ENCODE data around the gene HES3. TPM values are rescaled to one million over a fixed set of nuclear protein-coding genes. Genes with fewer than 3 reads are reported as not detected.

The HES3 gene
- total RNA-seq, result not detected

DNA sequence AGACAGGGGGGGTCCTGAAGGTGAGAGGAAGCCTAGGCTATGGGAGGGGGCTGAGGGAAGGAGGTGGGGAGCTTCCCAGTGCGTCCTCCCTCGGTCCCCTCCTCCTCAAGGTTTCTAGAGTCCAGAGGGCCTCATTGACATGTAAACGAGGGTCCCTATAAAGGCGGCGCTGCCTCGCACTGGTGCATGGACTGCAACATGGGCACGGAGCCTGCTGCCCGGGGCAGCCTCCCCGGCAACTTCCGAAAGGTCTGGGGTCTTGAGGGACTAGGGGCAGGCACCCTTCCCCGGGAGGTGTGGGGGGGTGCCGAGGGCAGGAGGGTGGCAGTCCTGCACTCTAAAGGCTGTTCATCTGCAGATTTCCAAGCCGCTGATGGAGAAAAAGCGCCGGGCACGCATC is at the start of gene HES3:
Gene HES3, plus strand, starts transcription at position 187 of the 400 bp plus-strand sequence. Its CDS starts 187 bp downstream, at position 374.
- DNase-seq (no peak), ATAC-seq (no peak)
- peaks cover 31% of the 10 kb centered on the region for H3K4me1 ChIP-seq
- H3K4me3 ChIP-seq, result no peak within 1 kb of the TSS
- H3K27me3 ChIP-seq, result peaks cover 4 to 49% of the 10 kb centered on the region in 2 donors
- intact Hi-C loops (cut with DNase I), result loop anchor here (10.0 kb wide), 1 partner anchor 189 kb away; no protein-coding TSS in a partner anchor
- no peaks in the 10 kb centered on the region for H3K9me3 ChIP-seq
- H3K27ac ChIP-seq, result no peak within 1 kb of the TSS
- TF ChIP-seq POLR2A (IDR thresholded peaks at IDR 0.05), result no peak
- TF ChIP-seq, protein P1, sequence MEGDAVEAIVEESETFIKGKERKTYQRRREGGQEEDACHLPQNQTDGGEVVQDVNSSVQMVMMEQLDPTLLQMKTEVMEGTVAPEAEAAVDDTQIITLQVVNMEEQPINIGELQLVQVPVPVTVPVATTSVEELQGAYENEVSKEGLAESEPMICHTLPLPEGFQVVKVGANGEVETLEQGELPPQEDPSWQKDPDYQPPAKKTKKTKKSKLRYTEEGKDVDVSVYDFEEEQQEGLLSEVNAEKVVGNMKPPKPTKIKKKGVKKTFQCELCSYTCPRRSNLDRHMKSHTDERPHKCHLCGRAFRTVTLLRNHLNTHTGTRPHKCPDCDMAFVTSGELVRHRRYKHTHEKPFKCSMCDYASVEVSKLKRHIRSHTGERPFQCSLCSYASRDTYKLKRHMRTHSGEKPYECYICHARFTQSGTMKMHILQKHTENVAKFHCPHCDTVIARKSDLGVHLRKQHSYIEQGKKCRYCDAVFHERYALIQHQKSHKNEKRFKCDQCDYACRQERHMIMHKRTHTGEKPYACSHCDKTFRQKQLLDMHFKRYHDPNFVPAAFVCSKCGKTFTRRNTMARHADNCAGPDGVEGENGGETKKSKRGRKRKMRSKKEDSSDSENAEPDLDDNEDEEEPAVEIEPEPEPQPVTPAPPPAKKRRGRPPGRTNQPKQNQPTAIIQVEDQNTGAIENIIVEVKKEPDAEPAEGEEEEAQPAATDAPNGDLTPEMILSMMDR (IDR thresholded peaks at IDR 0.05), result no peak
- H3K36me3 ChIP-seq (replicated peaks in 1 of 2; ENCODE audit: insufficient read depth in 1 of 2, low read depth in 2 of 2), result no peaks in the 10 kb centered on the region
- WGBS, 2 donors, result 6 to 9% methylated on average over 6 to 15 of the region's 16 CpGs

DNA sequence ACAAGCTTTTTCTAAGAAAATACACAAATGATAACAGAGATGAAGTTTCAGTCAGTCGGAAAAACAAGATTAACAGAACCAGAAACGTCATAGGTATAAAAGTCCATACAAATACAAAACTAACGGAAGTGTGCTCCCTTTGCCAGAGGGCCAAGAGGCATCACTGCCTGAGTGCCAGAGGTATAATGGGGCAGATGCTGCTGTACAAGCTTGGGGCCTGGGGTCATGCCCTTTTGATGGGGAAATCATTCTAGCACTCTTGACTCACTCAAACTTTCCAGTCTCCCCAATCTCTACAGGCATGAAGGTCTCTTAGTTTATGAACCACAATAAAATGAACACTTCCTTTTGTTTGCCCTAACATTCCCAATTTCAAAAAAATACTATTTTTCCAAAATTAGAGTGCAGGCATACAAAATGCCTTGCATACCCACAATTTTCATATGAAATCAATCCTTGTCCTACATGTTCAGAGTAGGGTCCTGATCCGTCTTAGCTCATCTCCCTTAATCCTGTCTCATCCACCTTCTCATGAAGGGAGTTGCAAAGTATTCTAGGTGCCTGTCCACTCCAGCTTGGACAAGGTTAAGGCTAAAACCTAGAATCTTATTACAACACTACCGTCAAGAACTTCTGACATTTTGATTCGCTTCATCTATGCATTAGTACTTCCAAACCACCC is 46.1 kb upstream of the HES3 start:
- Histone ChIP-seq H3K27ac (no peak overlapping the region), H3K27me3 (no peaks in the 10 kb centered on the region), H3K9me3 (no peaks in the 10 kb centered on the region), H3K4me3 (no peak overlapping the region), H3K36me3 (replicated peaks in 1 of 2; ENCODE audit: insufficient read depth in 1 of 2, low read depth in 2 of 2) (peaks cover 12 to 18% of the 10 kb centered on the region in 2 donors), H3K4me1 (peaks cover 35% of the 10 kb centered on the region)
- DNase-seq (no peak), ATAC-seq (no peak)
- intact Hi-C loops (cut with DNase I), result no loop called here
- 37 to 43% methylated on average over 6 of the region's 6 CpGs for WGBS, 2 donors
- TF ChIP-seq, protein P1 (IDR thresholded peaks at IDR 0.05), result no peak
- no peak for TF ChIP-seq POLR2A (IDR thresholded peaks at IDR 0.05)

DNA sequence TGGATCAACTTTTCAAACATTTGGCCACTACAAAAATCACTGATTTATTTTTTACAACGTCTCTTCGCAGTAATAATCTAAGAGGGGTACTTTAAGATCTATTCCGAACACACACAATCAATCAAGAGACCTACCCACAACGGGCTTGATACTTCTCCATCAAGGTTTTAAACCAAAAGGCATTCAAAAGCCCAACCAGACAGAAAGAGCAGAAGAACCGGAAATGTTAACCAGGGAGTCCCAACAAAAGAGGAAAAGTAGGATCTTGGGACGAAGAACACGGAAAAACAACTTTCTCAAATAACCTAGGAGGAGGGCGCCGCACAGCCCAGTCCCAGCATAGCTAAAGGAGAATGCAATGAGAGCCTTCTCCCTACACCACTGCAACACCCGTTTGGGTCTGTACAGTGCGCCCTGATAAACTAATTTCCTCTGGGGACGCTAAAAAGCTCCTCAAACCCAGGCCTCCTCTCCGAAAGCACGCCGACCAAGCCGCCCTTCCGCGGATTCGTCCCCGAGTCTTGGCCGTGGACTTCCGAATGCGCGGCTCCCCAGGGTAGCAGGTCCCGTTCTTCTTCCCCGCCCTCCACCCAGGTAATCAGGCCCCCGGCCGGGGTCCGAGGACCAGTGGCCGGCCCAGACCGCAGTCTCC is 45.2 kb upstream of the HES3 start:
- peak; percentile 7 for ATAC-seq
- intact Hi-C loops (cut with DNase I), result no loop called here

GRCh38 chr1:6199298-6200187 is 44.4 kb upstream of the HES3 start, which contains the start of gene RPL22:
RPL22 (minus strand) TSS chr1:6199595; CDS start chr1:6199573, 22 bp downstream.
- peaks cover 35% of the 10 kb centered on the region for H3K4me1 ChIP-seq
- TF ChIP-seq POLR2A (IDR thresholded peaks at IDR 0.05), result peak; percentile 69 to 86 (median 81)
- TF ChIP-seq, protein P1 (IDR thresholded peaks at IDR 0.05), result peak in 1 of 7 experiments; percentile 28
- DNase-seq, result peak; percentile 98 to 99 (median 98)

More for the DNA sequence above, 45.2 kb upstream of the HES3 start:
- peak overlapping the region; percentile 59 to 86 (median 82) for H3K27ac ChIP-seq
- peaks cover 35% of the 10 kb centered on the region for H3K4me1 ChIP-seq
- 0 to 1% methylated on average over 20 to 31 of the region's 31 CpGs for WGBS, 2 donors
- DNase-seq, result no peak
- H3K27me3 ChIP-seq, result no peaks in the 10 kb centered on the region
- no peaks in the 10 kb centered on the region for H3K9me3 ChIP-seq
- TF ChIP-seq POLR2A (IDR thresholded peaks at IDR 0.05), result no peak
- TF ChIP-seq, protein P1 (IDR thresholded peaks at IDR 0.05), result no peak
- peak overlapping the region; percentile 99 to 100 for H3K4me3 ChIP-seq
- peaks cover 7 to 15% of the 10 kb centered on the region in 2 donors for H3K36me3 ChIP-seq (replicated peaks in 1 of 2; ENCODE audit: insufficient read depth in 1 of 2, low read depth in 2 of 2)

More at GRCh38 chr1:6199298-6200187, 44.4 kb upstream of the HES3 start, which contains the start of gene RPL22:
- H3K4me3 ChIP-seq, result peak within 1 kb of the TSS; percentile 99 to 100
- intact Hi-C loops (cut with DNase I), result no loop called here
- H3K9me3 ChIP-seq, result no peaks in the 10 kb centered on the region
- WGBS, 2 donors, result 1 to 3% methylated on average over 28 to 44 of the region's 53 CpGs
- peaks cover 0 to 12% of the 10 kb centered on the region in 2 donors for H3K36me3 ChIP-seq (replicated peaks in 1 of 2; ENCODE audit: insufficient read depth in 1 of 2, low read depth in 2 of 2)
- peak; percentile 98 for ATAC-seq
- peak within 1 kb of the TSS; percentile 59 to 86 (median 82) for H3K27ac ChIP-seq
- no peaks in the 10 kb centered on the region for H3K27me3 ChIP-seq

All from body of pancreas (tissue), 4 donors.